GM12865 (cell line): Measurements from ENCODE around the gene PTPRM.

ENCODE experiments used
- DNase-seq: peaks from one replicate; pipeline ENCODE4 v3.0.0; 2010; ENCODE audit warnings: low read depth
- H3K4me3 ChIP-seq: 2 replicates; pipeline ENCODE4 v1.5.1; 2011; ENCODE audit warnings: mild to moderate bottlenecking, low read depth, low read length, control low read depth
- TF ChIP-seq, protein P1 (sequence below): IDR thresholded peaks from 2 replicates; pipeline ENCODE4 v1.5.1; 2011; ENCODE audit warnings: low read length, control low read depth, low read depth, inconsistent platforms; ENCODE audit not compliant: insufficient read depth; ENCODE audit errors: missing control alignments

Gene PTPRM

DNA sequence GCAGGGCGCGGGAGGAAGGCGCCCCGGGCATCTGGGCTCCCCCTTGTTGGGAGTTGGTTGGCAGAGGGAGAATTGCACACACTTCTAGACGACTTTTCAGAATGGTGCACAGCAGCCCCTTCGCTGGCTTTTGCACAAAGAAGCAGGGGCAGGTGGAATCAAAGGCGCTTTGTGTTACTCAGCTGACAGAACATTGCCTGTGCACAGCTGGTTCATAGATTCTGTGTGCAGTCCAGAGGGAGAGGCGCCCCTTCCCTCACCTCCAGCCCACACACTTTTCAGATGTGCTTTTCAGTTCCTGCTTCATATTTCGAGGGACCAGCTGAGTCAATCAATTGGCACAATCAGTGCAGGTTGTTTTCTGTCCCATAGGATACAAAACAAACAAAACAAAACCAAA is 693.7 kb downstream of the PTPRM start:
- peak; percentile 8 for DNase-seq
- H3K4me3 ChIP-seq = no peak overlapping the region
- TF ChIP-seq, protein P1, sequence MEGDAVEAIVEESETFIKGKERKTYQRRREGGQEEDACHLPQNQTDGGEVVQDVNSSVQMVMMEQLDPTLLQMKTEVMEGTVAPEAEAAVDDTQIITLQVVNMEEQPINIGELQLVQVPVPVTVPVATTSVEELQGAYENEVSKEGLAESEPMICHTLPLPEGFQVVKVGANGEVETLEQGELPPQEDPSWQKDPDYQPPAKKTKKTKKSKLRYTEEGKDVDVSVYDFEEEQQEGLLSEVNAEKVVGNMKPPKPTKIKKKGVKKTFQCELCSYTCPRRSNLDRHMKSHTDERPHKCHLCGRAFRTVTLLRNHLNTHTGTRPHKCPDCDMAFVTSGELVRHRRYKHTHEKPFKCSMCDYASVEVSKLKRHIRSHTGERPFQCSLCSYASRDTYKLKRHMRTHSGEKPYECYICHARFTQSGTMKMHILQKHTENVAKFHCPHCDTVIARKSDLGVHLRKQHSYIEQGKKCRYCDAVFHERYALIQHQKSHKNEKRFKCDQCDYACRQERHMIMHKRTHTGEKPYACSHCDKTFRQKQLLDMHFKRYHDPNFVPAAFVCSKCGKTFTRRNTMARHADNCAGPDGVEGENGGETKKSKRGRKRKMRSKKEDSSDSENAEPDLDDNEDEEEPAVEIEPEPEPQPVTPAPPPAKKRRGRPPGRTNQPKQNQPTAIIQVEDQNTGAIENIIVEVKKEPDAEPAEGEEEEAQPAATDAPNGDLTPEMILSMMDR = no peak

GRCh38 chr18:8261651-8262091 is 694.6 kb downstream of the PTPRM start:
- no peak for DNase-seq
- TF ChIP-seq, protein P1 = no peak
- H3K4me3 ChIP-seq = no peak overlapping the region

DNA sequence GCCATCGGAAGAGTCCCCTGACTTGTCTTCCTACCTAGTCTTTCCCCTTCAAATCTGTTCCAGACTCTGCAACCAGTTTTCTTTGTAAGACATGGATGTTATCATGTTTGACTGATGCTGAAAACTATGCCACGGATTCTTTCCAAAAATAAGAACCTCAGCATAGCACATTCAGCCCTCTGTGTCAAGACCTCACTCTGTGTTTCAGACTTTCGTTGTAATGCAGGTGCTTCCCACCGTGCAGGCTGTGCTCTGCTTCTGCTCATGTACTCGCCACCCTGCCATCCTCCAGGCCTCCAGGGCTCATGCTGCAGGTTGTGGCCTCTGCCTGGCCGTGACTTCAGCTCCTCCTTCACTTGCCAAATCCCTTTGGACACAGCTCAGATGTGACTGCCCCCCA is 695.1 kb downstream of the PTPRM start:
- no peak overlapping the region for H3K4me3 ChIP-seq
- TF ChIP-seq, protein P1 = no peak
- no peak for DNase-seq

DNA sequence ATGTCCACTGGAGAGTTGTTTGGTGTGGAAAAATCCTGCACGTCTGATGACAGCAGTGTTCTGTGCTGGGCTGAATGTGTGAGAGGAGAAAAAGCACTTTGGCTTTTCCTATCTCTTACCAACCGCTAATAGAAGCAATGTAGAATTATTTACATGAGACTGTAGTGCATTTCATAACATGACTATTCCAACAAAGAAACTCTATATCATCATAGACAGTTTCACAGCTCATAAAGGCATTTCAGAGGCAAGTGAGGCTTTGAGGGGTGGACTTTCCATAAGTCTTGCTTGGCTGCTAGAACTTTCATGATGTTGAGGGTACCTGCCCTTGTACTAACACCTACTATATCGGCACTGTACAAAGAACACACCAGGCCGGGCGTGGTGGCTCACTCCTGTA is 697.0 kb downstream of the PTPRM start:
- TF ChIP-seq, protein P1 = no peak
- H3K4me3 ChIP-seq = no peak overlapping the region
- DNase-seq = no peak

DNA sequence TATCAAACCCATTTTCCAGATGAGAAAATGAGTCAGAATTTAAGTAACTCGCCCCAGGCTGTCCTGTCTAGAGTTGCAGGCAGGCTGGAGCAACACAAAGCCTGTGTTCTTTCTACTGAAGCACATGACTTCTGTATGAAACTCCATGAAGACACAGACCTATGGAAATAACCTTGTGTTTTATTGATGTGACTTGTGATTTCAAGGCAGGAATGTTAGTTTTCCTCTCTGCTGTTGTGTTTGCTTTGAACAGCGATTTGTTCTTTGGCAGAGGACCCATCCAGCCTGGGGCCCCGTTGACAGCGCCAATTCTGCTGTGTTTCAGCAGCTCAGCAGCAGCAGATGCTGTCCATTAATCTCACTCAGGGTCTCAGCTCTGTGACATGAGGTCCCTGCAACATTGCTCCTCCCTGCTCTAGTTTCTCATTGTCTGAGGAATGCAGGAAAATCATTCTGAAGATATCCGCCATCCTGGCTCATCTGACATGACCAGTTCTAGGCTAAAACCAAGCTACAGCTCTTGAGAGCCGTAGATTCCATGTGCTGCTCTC is 697.8 kb downstream of the PTPRM start:
- TF ChIP-seq, protein P1 = no peak
- H3K4me3 ChIP-seq = no peak overlapping the region
- DNase-seq = no peak

- no peak for DNase-seq
- TF ChIP-seq, protein P1 = no peak
- no peak overlapping the region for H3K4me3 ChIP-seq
These were observed 705.1 kb downstream of the PTPRM start for GRCh38 chr18:8272254-8272653.

DNA sequence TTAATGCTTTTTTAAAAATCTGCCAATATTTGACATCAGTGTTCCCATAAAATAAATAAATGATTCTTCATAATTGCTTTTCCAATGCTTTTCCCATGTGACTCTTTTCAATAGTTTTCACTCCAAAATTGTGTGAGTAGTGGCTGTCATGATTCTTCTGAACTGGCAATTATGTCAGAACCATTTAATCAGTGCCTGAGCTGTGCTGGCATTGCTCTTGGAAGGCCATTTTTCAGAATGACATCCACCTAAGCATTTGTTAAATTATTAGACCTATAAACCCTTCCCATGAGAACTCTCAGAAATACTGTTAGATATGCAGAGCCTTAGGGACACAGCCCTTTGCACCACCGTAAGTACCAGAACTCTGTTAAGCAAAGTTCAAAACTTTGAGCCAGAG is 707.3 kb downstream of the PTPRM start:
- H3K4me3 ChIP-seq = no peak overlapping the region
- TF ChIP-seq, protein P1 = no peak
- no peak for DNase-seq
